ENCODE measurements around the gene CSNK1A1. TPM values are rescaled to one million over a fixed set of nuclear protein-coding genes. Genes with fewer than 3 reads are reported as not detected.
"Not testable (repeated sequence)": the region's sequence is repeated elsewhere in the genome, so short reads cannot be mapped to it uniquely, and the experiment has no call there.

CSNK1A1 gene
- total and polyA plus RNA-seq, 9 donors: 99.3 to 150 (median 132) TPM

DNA sequence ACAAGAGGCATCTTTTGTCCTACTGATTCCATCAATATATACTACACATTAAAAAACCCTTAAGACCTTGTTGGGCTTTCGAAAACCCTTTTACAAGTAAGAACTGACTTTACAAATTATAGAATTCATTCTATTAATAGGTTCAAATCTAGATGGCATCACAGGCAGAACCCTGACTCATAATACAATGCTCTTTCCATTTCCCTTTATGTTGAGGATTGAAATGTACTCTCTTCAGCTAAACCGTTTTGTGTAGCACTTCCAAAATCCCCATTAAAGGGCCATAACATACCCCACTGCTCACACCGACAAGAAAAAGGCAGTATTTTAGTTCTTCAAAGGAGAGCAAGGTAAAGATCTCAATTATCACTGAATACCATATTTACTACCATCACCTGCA, 11.2 kb downstream of the CSNK1A1 start:
- Histone ChIP-seq H3K27ac (ENCODE audit: low read length) (no peak overlapping the region), H3K4me3 (ENCODE audit: low read length) (no peak overlapping the region), H3K4me1 (ENCODE audit: control insufficient read depth, insufficient read depth, low read length) (peaks cover 5% of the 10 kb centered on the region), H3K36me3 (ENCODE audit: control insufficient read depth, insufficient read depth, low read length) (peaks cover 14% of the 10 kb centered on the region), H3K9me3 (replicated peaks; ENCODE audit: control insufficient read depth, low read depth, low read length) (no peaks in the 10 kb centered on the region), H3K27me3 (ENCODE audit: control insufficient read depth, insufficient read depth, low read length) (no peaks in the 10 kb centered on the region)
- DNase-seq: no peak
- no CpG with 5 or more reads among the region's 3 CpGs for WGBS (ENCODE audit: insufficient coverage)

DNA sequence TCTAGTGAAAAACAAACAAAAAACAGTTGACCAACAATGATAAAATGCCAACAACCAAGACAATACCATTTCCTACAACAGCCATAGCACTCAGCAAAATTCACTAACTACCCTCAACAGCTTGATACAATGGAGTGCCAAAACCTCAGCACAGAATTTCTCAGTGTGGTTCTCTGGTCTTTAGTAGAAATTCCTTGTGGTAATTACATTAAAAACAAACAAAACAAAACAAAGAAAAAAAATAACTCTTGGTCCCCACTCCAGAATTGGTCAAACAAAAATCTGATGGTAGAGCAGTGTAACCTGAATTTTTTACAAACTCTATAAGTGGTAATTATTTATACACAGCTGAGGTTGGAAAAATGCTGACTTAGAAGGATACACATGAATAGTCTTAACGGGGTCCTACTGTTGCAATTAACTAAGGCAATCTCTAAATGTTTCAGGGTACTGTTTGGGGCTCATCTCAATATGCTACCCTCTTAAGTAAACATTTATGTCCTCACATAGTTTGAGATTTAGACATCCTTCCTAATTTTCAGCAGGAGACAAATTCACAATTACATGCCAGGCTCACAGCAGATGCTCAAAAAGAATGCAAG, 13.8 kb downstream of the CSNK1A1 start:
- Histone ChIP-seq H3K27ac (ENCODE audit: low read length) (no peak overlapping the region), H3K36me3 (ENCODE audit: control insufficient read depth, insufficient read depth, low read length) (peaks cover 6% of the 10 kb centered on the region), H3K4me3 (ENCODE audit: low read length) (no peak overlapping the region), H3K4me1 (ENCODE audit: control insufficient read depth, insufficient read depth, low read length) (no peaks in the 10 kb centered on the region), H3K9me3 (replicated peaks; ENCODE audit: control insufficient read depth, low read depth, low read length) (no peaks in the 10 kb centered on the region), H3K27me3 (ENCODE audit: control insufficient read depth, insufficient read depth, low read length) (no peaks in the 10 kb centered on the region)
- no peak for DNase-seq
- WGBS (ENCODE audit: insufficient coverage): no CpG with 5 or more reads among the region's 1 CpG

DNA sequence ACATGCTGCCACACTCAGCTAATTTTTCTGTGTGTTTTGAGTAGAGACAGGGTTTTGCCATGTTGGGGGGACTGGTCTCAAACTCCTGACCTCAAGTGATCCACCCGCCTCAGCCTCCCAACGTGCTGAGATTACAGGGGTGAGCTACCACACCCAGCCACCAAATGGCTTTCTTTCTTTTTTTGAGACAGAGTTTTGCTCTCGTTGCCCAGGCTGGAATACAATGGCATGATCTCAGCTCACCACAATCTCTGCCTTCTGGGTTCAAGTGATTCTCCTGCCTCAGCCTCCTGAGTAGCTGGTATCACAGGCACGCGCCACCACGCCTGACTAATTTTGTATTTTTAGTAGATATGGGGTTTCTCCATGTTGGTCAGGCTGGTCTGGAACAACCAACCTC, 15.5 kb downstream of the CSNK1A1 start:
- not testable (repeated sequence) for H3K36me3 ChIP-seq (ENCODE audit: control insufficient read depth, insufficient read depth, low read length); H3K4me1 ChIP-seq (ENCODE audit: control insufficient read depth, insufficient read depth, low read length); H3K9me3 ChIP-seq (replicated peaks; ENCODE audit: control insufficient read depth, low read depth, low read length); DNase-seq; H3K27ac ChIP-seq (ENCODE audit: low read length); H3K4me3 ChIP-seq (ENCODE audit: low read length); H3K27me3 ChIP-seq (ENCODE audit: control insufficient read depth, insufficient read depth, low read length)
- WGBS (ENCODE audit: insufficient coverage): 83% methylated on average over 3 of the region's 6 CpGs

DNA sequence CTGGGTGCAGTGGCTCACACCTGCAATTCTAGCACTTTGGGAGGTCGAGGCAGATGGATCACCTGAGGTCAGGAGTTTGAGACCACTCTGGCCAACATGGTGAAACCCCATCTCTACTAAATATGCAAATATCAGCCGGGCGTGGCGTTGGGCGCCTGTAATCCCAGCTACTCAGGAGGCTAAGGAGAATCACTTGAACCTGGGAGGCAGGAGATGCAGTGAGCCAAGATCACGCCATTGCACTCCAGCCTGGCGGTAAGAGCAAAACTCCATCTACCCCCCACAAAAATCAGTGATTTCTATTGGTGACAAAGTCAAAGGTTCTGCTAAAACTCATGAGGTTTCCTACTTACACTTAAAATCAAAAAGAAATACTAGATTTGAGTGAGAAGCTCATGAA, 18.8 kb downstream of the CSNK1A1 start:
- Histone ChIP-seq H3K4me3 (ENCODE audit: low read length) (no peak overlapping the region), H3K27ac (ENCODE audit: low read length) (no peak overlapping the region), H3K4me1 (ENCODE audit: control insufficient read depth, insufficient read depth, low read length) (no peaks in the 10 kb centered on the region), H3K36me3 (ENCODE audit: control insufficient read depth, insufficient read depth, low read length) (peaks cover 9% of the 10 kb centered on the region), H3K9me3 (replicated peaks; ENCODE audit: control insufficient read depth, low read depth, low read length) (no peaks in the 10 kb centered on the region), H3K27me3 (ENCODE audit: control insufficient read depth, insufficient read depth, low read length) (no peaks in the 10 kb centered on the region)
- DNase-seq: no peak
- WGBS (ENCODE audit: insufficient coverage): 93% methylated on average over 3 of the region's 7 CpGs

DNA sequence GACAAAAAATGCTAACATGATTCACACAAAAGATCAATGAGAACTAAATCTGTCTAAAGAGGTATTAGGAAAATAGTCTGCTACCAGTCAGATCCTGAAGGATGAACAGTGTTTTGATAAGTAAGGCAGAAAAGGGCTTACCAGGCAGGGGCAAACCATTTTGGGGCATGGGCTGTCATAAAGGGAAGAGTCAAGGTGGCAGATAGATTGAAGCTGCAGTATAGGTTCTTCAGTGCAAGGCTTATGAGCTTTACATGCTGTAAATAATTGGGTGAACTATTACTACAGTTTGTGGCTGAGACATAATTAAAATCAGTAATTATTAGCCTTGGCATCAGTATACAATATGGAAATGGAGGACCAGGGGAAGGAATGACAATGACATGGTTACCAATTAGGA, 21.8 kb downstream of the CSNK1A1 start:
- Histone ChIP-seq H3K27me3 (ENCODE audit: control insufficient read depth, insufficient read depth, low read length) (no peaks in the 10 kb centered on the region), H3K4me1 (ENCODE audit: control insufficient read depth, insufficient read depth, low read length) (peaks cover 2% of the 10 kb centered on the region), H3K9me3 (replicated peaks; ENCODE audit: control insufficient read depth, low read depth, low read length) (no peaks in the 10 kb centered on the region), H3K4me3 (ENCODE audit: low read length) (no peak overlapping the region), H3K27ac (ENCODE audit: low read length) (no peak overlapping the region), H3K36me3 (ENCODE audit: control insufficient read depth, insufficient read depth, low read length) (peaks cover 6% of the 10 kb centered on the region)
- DNase-seq: no peak

DNA sequence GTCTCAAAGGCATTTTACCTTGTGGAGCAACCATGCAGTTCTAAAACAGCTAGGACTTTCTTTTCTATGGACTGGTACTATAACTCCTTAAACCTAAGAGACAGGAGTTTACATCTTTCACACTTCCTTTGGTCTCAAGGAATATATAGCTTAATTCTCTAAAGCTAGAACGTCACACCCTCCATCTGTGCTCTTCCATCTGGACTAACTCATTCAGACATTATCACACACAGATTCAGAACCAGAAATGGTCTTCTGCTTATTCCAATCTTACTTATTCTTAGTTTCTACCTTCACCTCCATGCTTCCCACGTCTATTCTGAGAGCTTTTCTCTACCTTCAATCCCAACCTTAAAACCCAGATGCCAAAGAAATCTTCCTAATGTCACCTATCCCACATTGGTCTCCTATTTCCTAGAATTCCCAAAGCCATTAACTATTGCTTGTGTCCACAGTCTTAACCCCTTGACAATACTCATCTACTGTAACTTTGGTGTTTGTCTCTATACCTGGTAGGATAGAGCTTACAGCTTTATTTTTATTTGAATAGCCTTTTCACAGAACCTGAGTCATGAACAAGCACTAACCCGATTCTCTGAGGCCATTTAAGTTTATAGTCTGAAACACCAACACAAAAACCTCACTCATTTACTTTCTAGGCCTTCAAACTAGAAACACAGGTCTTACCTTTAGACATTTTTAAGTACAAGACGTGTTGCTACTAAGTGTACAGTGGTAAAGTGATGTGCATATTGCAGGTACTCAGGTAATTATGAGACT, 22.8 kb downstream of the CSNK1A1 start:
- Histone ChIP-seq H3K9me3 (replicated peaks; ENCODE audit: control insufficient read depth, low read depth, low read length) (no peaks in the 10 kb centered on the region), H3K36me3 (ENCODE audit: control insufficient read depth, insufficient read depth, low read length) (peaks cover 6% of the 10 kb centered on the region), H3K4me3 (ENCODE audit: low read length) (no peak overlapping the region), H3K4me1 (ENCODE audit: control insufficient read depth, insufficient read depth, low read length) (peaks cover 2% of the 10 kb centered on the region), H3K27me3 (ENCODE audit: control insufficient read depth, insufficient read depth, low read length) (no peaks in the 10 kb centered on the region), H3K27ac (ENCODE audit: low read length) (no peak overlapping the region)
- no peak for DNase-seq
- 55% methylated on average over 2 of the region's 4 CpGs for WGBS (ENCODE audit: insufficient coverage)

DNA sequence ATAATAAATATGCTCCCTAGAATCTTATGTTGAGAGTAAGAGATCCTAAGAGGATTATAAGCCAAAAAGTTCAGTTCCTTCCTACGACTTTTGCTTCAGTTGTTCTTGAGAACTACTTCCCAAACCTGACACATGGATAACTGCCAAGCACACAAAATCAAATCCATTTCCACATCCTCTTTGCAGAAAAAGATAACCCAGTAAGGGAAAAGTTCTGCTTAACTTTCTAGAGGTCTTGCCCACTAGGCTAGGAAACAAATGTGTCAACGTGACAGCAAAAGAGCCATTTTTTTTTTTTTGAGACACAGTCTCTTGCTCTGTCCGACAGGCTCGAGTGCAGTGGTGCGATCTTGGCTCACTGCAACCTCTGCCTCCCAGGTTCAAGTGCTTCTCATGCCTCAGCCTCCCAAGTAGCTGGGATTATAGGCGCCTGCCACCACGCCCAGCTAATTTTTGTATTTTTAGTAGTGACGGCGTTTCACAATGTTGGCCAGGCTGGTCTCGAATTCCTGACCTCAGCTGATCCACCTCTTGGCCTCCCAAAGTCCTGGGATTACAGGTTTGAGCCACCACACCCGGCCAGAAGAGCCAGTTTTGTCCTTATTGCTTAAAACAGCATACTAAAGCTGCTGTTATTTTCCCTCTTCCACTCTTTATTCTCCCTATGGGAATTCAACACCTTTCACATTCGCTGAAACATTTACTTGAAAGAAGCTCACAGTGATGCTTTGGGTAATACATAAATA, 24.2 kb downstream of the CSNK1A1 start:
- WGBS (ENCODE audit: insufficient coverage): 36% methylated on average over 8 of the region's 12 CpGs
- Histone ChIP-seq H3K9me3 (replicated peaks; ENCODE audit: control insufficient read depth, low read depth, low read length) (no peaks in the 10 kb centered on the region), H3K27ac (ENCODE audit: low read length) (no peak overlapping the region), H3K27me3 (ENCODE audit: control insufficient read depth, insufficient read depth, low read length) (no peaks in the 10 kb centered on the region), H3K36me3 (ENCODE audit: control insufficient read depth, insufficient read depth, low read length) (peaks cover 10% of the 10 kb centered on the region), H3K4me1 (ENCODE audit: control insufficient read depth, insufficient read depth, low read length) (peaks cover 2% of the 10 kb centered on the region), H3K4me3 (ENCODE audit: low read length) (no peak overlapping the region)
- DNase-seq: peak; percentile 63

DNA sequence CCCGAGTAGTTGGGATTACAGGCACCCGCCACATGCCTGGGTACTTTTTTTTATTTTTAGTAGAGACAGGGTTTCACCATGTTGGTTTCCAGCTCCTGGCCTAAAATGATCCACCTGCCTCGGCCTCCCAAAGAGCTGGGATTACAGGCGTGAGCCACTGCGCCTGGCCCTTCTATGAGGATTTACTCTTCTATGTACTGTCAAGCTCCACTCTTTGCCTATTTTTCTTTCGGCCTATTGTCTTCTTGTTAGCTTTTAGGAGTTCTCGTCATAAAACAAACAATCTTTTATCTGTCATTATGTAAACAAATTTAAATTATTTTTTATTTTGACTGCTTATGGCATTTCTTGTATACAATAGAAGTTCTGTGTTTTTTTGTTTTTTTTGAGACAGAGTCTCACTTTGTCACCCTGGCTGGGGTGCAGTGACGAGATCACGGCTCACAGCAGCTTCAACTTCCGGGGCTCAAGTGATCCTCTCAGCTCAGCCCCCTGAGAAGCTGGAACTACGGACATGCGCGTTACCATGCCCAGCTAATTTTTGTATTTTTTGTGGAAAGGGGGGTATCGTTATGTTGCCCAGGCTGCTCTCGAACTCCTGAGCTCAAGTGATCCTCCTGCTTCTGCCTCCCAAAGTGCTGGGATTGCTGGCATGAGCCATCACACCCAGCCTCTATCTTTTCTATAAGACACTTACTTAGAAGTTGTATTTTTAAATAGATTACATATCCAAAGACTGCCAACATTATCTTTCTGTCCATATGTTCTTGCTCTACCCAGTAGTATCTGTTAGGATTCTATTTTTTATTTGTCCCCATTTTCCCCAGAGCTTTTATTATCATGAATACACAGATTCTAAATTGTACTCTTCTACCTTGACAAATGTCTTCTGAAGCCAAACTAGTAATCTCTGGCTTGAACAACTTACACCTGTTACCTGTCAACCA, 29.2 kb downstream of the CSNK1A1 start:
- Histone ChIP-seq H3K36me3 (ENCODE audit: control insufficient read depth, insufficient read depth, low read length) (peaks cover 7% of the 10 kb centered on the region), H3K9me3 (replicated peaks; ENCODE audit: control insufficient read depth, low read depth, low read length) (no peaks in the 10 kb centered on the region), H3K4me1 (ENCODE audit: control insufficient read depth, insufficient read depth, low read length) (no peaks in the 10 kb centered on the region), H3K4me3 (ENCODE audit: low read length) (no peak overlapping the region), H3K27me3 (ENCODE audit: control insufficient read depth, insufficient read depth, low read length) (no peaks in the 10 kb centered on the region), H3K27ac (ENCODE audit: low read length) (no peak overlapping the region)
- WGBS (ENCODE audit: insufficient coverage): 94% methylated on average over 6 of the region's 15 CpGs
- DNase-seq: no peak

DNA sequence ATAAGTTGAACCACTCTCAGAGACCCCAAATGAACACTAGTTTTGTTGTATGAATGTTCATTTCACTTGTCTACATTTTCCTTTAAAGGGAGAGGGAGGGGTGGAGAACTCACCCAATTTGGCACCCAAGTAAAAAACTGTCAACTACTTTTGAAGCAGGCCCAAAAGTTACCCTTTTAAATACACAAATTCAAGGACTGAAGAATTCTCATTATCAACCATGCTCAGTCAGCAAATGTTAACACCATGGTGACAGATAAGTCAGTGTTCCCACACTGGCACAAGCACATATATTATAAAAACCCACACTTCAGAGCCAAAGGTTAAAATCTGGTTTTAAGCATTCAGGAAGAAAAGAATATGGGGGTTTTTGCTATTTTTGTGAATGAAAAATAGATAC, 31.6 kb downstream of the CSNK1A1 start:
- no peak overlapping the region for H3K4me3 ChIP-seq (ENCODE audit: low read length)
- H3K4me1 ChIP-seq (ENCODE audit: control insufficient read depth, insufficient read depth, low read length): no peaks in the 10 kb centered on the region
- H3K9me3 ChIP-seq (replicated peaks; ENCODE audit: control insufficient read depth, low read depth, low read length): no peaks in the 10 kb centered on the region
- DNase-seq: no peak
- peaks cover 7% of the 10 kb centered on the region for H3K36me3 ChIP-seq (ENCODE audit: control insufficient read depth, insufficient read depth, low read length)
- no peak overlapping the region for H3K27ac ChIP-seq (ENCODE audit: low read length)
- H3K27me3 ChIP-seq (ENCODE audit: control insufficient read depth, insufficient read depth, low read length): no peaks in the 10 kb centered on the region

DNA sequence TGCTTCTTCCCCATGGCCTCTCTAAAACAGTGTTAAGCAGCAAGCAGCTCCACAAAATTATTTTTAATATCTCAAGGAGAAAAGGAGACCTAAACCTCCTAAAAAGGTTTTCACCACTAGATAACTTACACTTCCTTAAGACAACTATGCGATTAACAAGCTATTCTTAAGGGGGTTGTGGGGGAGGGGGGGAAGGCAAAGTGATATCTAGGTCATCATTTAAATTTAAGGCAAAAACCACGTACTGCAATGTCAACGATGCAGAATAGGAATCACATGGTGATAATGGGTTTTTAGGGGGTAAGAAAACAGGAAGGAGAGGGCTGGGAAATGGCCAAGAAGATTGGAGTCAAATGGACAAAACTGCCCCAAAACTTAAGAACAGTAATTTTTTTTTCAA, 32.6 kb downstream of the CSNK1A1 start:
- Histone ChIP-seq H3K36me3 (ENCODE audit: control insufficient read depth, insufficient read depth, low read length) (peaks cover 7% of the 10 kb centered on the region), H3K9me3 (replicated peaks; ENCODE audit: control insufficient read depth, low read depth, low read length) (no peaks in the 10 kb centered on the region), H3K4me1 (ENCODE audit: control insufficient read depth, insufficient read depth, low read length) (peaks cover 1% of the 10 kb centered on the region), H3K27me3 (ENCODE audit: control insufficient read depth, insufficient read depth, low read length) (no peaks in the 10 kb centered on the region), H3K4me3 (ENCODE audit: low read length) (no peak overlapping the region), H3K27ac (ENCODE audit: low read length) (no peak overlapping the region)
- no peak for DNase-seq
- WGBS (ENCODE audit: insufficient coverage): no CpG with 5 or more reads among the region's 3 CpGs
